Uterus (tissue), 4 donors: ENCODE results near the gene KLHL30. TPM values are rescaled to one million over a fixed set of nuclear protein-coding genes. Genes with fewer than 3 reads are reported as not detected.

Source experiments
- DNase-seq, 2 donors: peaks; one replicate each; pipeline ENCODE4 v3.0.0-alpha.2; 2019 to 2020
- H3K27ac ChIP-seq, 2 donors: fragments of 200-600 bp; sonication (generic); 1 replicate in 1 of 2; 2 replicates in 1 of 2; pipeline ENCODE4 v1.5.1; 2016 to 2018
- H3K27me3 ChIP-seq, 2 donors: fragments of 200-600 bp; sonication (generic); one replicate each; pipeline ENCODE4 v1.5.1; 2018 to 2019; ENCODE audit warnings: control low read depth in 1 of 2
- H3K36me3 ChIP-seq, 2 donors: fragments of 200-600 bp; sonication (generic); one replicate each; pipeline ENCODE4 v1.5.1; 2019; ENCODE audit warnings: control low read depth in 1 of 2
- H3K4me1 ChIP-seq, 2 donors: fragments of 200-600 bp; sonication (generic); one replicate each; pipeline ENCODE4 v1.5.1; 2018 to 2019; ENCODE audit warnings: control low read depth in 1 of 2
- H3K4me3 ChIP-seq, 2 donors: fragments of 200-600 bp; sonication (generic); 1 replicate in 1 of 2; 2 replicates in 1 of 2; pipeline ENCODE4 v1.5.1; 2018 to 2019; ENCODE audit warnings: mild to moderate bottlenecking in 1 of 2
- H3K9me3 ChIP-seq, 2 donors: fragments of 200-600 bp; sonication (generic); one replicate each; pipeline ENCODE4 v1.5.1; 2019; ENCODE audit warnings: control low read depth in 1 of 2
- POLR2A ChIP-seq, 2 donors: fragments of 450-650 bp; IDR thresholded peaks; one replicate each; pipeline ENCODE4 v1.6.1; 2016; ENCODE audit warnings: antibody characterized with exemption in 2 of 2, mild to moderate bottlenecking in 1 of 2, moderate library complexity in 1 of 2
- intact Hi-C: fragments of 100-400 bp; cut with DNase I; formaldehyde crosslinking; loops from one replicate; pipeline ENCODE4 v1.15.1; 2023; ENCODE audit warnings: low total_unique reads
- total RNA-seq, 4 donors: library from RNA; depleted of rRNA in 3 of 4; stranded (reverse); fragments of >200 nt in 3 of 4; gene quantifications; one replicate each; pipeline versions ENCODE4 v1.1.0 to v1.2.4, GENCODE V29; 2014 to 2023
- TF ChIP-seq, protein P1 (sequence below), 4 experiments: fragments of 200-600 bp in 2 of 4; fragments of 450-650 bp in 2 of 4; sonication (generic) in 2 of 4; IDR thresholded peaks; one replicate each; pipeline ENCODE4 v1.5.1; 2016 to 2019; ENCODE audit warnings: antibody characterized with exemption in 4 of 4, mild to moderate bottlenecking in 2 of 4, moderate library complexity in 1 of 4
- donor health status: DM: yes; HTN: yes; CAD: no.

Gene KLHL30
- total RNA-seq, 4 donors from 2014 or later, result under 0.01 to 3.3 (median 0.62) TPM; not detected in 1

DNA sequence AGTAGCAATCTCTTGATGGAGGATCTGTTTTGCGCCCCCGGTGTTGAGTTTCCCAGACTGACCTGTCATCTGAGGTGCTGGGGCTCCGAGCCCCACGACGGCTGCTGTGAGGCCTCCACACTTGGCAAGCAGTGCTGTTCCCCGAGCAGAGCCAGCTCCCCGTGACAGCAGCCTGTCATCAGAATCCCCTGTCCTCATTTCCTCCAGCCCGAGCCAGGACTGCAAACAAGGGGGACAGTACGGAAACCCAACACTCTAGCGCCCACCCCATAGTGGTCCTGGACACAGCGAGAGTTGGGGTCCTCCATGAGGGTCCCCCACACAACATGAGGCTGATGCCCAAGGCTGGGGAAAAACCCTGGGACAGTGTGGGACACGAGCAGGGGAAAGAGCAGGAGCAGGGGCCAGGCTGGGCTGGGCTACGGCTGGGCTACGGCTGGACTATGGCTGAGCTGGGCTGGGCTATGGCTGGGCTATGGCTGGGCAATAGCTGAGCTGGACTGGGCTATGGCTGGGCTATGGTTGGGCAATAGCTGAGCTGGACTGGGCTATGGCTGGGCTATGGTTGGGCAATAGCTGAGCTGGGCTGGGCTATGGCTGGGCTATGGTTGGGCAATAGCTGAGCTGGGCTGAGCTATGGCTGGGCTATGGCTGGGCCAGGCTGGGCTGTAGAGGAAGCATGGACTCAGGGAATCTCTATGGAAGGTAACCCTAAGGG, 1.5 kb upstream of the KLHL30 start:
- intact Hi-C loops, result no loop called here
- Histone ChIP-seq H3K9me3 (no peaks in the 10 kb centered on the region), H3K36me3 (no peaks in the 10 kb centered on the region), H3K27me3 (no peaks in the 10 kb centered on the region), H3K27ac (no peak overlapping the region), H3K4me3 (no peak overlapping the region), H3K4me1 (no peaks in the 10 kb centered on the region)
- DNase-seq, result peak in 1 of 2 donors; percentile 37
- TF ChIP-seq, protein P1, sequence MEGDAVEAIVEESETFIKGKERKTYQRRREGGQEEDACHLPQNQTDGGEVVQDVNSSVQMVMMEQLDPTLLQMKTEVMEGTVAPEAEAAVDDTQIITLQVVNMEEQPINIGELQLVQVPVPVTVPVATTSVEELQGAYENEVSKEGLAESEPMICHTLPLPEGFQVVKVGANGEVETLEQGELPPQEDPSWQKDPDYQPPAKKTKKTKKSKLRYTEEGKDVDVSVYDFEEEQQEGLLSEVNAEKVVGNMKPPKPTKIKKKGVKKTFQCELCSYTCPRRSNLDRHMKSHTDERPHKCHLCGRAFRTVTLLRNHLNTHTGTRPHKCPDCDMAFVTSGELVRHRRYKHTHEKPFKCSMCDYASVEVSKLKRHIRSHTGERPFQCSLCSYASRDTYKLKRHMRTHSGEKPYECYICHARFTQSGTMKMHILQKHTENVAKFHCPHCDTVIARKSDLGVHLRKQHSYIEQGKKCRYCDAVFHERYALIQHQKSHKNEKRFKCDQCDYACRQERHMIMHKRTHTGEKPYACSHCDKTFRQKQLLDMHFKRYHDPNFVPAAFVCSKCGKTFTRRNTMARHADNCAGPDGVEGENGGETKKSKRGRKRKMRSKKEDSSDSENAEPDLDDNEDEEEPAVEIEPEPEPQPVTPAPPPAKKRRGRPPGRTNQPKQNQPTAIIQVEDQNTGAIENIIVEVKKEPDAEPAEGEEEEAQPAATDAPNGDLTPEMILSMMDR (IDR thresholded peaks at IDR 0.05), result no peak
- TF ChIP-seq POLR2A (IDR thresholded peaks at IDR 0.05), result no peak

DNA sequence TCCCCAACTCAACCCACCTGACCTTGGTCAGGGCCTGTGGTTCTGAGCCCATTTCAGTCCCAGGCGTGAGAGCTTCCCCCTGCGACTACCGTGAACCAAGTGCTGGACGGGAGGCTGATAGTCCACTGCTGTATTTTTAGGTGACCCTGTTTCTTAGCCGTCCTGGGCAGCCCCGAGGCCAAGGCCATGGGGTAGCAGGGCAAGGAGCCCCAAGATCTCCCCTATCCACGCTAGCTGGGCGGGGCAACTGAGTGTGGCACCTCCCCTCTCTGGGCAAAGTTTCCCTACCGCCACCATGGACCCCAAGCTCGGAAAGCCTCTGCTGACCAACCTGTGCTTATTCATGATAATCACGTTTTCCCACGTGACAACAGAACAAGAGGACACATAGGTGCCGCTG, 583 bp upstream of the KLHL30 start:
- no peak for DNase-seq
- H3K27ac ChIP-seq, result no peak overlapping the region
- H3K4me3 ChIP-seq, result no peak overlapping the region
- no peaks in the 10 kb centered on the region for H3K27me3 ChIP-seq
- TF ChIP-seq, protein P1 (IDR thresholded peaks at IDR 0.05), result no peak
- TF ChIP-seq POLR2A (IDR thresholded peaks at IDR 0.05), result no peak
- H3K9me3 ChIP-seq, result no peaks in the 10 kb centered on the region
- no peaks in the 10 kb centered on the region for H3K36me3 ChIP-seq
- no peaks in the 10 kb centered on the region for H3K4me1 ChIP-seq
- intact Hi-C loops, result no loop called here

DNA sequence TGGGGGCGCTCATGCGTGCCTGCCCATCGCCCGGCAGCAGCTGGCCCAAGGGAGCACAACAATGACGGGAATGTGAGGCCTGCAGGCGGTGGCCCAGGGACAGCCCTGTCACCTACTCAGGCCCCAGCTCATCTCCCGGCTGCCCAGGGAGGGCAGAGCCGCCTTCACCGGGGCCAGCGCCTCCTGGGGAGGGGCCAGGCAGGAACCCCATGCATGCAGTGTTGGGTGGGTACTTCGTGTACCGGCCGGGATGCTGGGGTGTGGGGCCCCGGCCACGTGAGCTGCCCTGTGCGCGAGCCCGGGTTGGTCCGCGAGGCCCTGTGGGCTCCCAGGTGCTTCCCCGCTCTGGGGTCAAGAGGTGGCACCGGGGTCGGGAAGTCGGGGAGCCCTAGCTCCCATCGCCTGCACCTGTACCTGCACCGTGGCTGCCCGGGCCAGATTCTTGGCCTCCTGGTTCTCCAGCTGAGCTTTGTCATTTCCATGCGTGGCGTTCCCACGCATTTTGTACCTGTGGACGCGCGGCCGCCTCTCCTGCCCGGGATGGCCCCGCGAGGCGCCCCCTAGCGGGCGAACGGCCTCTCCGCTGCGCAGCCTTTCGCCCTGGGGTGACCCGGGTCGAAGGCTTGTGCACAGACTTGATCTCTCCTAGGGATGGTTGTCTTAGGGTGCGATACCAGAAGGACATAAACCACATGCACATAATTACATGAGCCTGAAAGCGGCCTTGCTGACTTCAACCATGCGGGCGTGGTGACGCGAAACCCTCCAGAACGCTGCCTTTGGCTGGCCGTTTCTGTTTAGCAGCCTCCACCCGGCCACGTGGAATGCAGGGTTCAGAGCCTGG, 950 bp downstream of the KLHL30 start:
- intact Hi-C loops, result no loop called here
- no peaks in the 10 kb centered on the region for H3K36me3 ChIP-seq
- H3K4me3 ChIP-seq, result no peak overlapping the region
- no peaks in the 10 kb centered on the region for H3K27me3 ChIP-seq
- H3K9me3 ChIP-seq, result no peaks in the 10 kb centered on the region
- TF ChIP-seq POLR2A (IDR thresholded peaks at IDR 0.05), result no peak
- TF ChIP-seq, protein P1 (IDR thresholded peaks at IDR 0.05), result peak in 3 of 4 experiments; percentile 8 to 20 (median 9)
- no peaks in the 10 kb centered on the region for H3K4me1 ChIP-seq
- H3K27ac ChIP-seq, result no peak overlapping the region
- DNase-seq, result no peak

DNA sequence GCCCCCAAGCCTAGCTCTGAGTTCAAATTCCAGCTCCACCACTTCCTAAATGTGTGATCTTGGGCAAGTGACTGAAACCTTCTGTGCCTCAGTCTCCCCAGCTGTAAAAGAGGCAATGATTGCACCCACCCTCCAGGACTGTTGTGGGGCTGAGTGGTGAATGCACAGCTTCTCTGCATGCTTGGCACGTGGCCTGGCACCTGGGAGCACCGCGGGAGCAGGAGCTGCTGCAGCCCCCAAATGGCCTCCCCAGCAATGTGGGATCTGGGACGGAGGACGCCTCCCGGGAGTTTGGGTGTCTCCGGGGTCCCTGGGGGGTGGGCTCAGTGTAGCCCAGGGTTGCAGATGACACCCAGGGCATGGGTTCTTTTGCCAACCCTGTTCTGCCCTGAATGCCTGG, 1.6 kb downstream of the KLHL30 start:
- TF ChIP-seq POLR2A (IDR thresholded peaks at IDR 0.05), result no peak
- TF ChIP-seq, protein P1 (IDR thresholded peaks at IDR 0.05), result no peak
- Histone ChIP-seq H3K9me3 (no peaks in the 10 kb centered on the region), H3K27me3 (no peaks in the 10 kb centered on the region), H3K4me3 (no peak overlapping the region), H3K4me1 (no peaks in the 10 kb centered on the region), H3K27ac (no peak overlapping the region), H3K36me3 (no peaks in the 10 kb centered on the region)
- intact Hi-C loops, result no loop called here
- no peak for DNase-seq
